ACHN (cell line): ENCODE data around the gene SND1.
A peak's percentile ranks its signal among the peaks of the same experiment; 100 is the strongest.

Source experiments
- DNase-seq: peaks from one replicate; pipeline ENCODE4 v3.0.0-alpha.2; 2015
- in situ Hi-C: cut with HindIII; loops from 2 replicates; pipeline ENCODE4 v1.10.0; 2017; ENCODE audit warnings: low sequenced_read_pairs, low pct_ligation_motif_present, low pct_unique_long_range_greater_than_20kb

SND1 gene

DNA sequence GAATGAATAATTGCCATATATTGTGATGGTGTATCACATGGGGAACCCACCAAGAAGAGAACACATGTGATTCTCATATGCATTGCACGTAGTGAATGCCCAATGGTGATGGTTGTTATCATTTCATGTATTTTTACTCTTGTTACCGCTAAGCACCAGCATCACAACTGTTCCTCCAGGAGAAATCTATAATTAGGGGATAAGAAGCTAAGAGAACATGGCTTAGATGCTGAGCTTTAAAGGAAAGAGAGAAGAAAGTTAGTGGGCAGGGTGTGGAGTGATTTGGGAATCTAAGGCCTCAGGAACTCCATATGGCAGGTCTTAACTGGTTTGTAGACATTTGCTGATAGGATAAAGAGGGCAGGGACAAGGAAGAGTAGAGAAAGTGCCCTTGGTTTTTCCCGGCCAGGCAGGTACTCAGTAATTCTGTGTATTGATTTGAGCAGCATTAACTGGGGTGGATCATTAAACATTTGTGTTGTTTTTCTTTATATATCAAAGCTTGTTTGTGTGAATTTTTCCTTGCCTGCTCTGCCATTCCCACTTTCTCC lies 233.3 kb downstream of the SND1 start:
- in situ Hi-C loops: no loop called here

GRCh38 chr7:127885843-127886242 lies 233.8 kb downstream of the SND1 start:
- DNase-seq: peak; percentile 50
- in situ Hi-C loops: no loop called here

More for the DNA sequence above, 233.3 kb downstream of the SND1 start:
- DNase-seq: no peak

DNA sequence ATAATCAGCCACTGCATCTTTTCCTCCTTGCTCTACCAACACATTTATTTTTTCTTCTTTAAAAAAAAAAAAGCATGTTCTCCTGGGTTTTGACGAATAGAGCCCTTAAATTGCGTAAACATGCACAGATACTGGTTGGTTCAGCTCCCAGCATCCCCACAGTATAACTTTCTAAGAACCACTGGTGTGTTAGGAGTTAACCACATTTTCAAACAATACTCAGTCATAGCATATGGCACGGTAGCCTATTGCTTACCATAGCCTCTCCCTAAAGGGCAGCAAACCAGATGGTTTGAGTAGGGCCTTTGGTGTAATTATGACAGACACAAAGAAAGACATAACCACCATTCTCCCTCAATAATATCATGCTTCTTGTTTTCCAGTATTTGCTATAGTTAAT lies 234.3 kb downstream of the SND1 start:
- in situ Hi-C loops: no loop called here
- DNase-seq: no peak

DNA sequence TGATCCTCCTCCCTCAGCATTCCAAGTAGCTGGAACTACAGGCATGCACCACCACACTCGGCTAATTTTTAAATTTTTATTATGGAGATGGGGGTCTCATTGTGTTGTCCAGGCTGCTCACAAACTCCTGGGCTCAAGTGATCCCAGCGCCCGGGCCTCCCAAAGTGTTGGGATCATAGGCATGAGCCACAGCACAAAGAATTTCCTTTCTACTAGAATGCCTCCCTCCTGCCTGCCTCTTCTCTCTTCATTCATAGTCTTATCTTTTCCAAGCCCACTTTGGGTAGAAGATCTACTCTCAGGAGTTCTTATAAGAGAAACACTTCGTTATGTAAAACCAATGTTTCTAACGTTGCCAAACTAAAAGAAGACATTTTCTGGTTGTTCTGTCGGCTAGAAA lies 235.1 kb downstream of the SND1 start:
- in situ Hi-C loops: no loop called here
- no peak for DNase-seq

DNA sequence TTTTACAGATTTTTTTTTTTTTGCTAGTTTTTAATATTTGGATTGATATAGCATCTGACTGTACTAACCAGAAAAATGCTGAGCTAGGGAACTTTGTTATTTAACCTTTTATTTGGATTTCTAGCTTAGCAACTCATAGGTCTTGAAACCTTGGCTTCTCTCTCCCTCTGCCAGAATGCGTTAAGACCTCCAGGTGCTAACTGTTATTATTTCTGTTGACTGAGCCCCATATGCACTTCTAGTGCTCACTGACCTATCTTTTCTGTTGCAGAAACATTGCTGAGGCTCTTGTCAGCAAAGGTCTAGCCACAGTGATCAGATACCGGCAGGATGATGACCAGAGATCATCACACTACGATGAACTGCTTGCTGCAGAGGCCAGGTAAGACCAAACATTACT lies 235.6 kb downstream of the SND1 start:
- in situ Hi-C loops: no loop called here
- no peak for DNase-seq

DNA sequence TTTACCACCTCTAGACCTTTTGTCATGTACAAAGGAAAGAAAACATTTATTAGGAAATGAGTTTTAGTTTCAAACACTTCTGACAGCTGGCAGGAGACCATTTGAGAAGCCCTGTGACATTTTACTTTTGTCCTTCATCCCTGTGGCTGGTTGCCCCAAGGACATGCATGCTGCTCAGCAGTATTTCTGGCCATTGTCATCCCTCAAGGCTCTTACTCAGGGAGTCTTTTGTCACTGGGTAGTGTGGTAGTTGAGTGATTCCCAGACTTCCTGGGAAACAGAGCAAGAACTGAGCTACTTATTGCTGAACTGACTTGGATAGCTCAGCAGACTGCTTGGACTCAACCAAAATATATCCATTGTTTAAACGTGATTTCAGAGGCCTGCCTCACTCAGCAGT lies 236.4 kb downstream of the SND1 start:
- in situ Hi-C loops: no loop called here
- no peak for DNase-seq

DNA sequence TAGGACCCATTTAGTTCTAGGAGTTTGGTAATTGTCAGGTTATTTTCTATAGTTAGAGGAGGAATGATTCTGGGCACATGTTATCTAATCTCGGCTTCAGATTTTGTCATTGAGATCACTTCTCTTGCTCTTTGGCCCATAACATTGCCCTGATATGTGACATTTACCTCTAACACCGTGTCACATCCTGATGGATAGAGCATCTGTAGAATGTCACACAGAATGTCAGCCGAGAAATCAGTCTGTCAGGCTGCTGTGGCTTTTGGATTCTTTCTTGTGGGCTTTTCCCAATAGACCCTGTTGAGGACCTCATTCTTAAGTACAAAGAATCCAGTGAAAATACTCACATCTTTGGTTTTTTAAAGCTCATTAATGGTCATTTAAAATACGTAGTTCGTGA lies 236.8 kb downstream of the SND1 start:
- no peak for DNase-seq
- in situ Hi-C loops: no loop called here

DNA sequence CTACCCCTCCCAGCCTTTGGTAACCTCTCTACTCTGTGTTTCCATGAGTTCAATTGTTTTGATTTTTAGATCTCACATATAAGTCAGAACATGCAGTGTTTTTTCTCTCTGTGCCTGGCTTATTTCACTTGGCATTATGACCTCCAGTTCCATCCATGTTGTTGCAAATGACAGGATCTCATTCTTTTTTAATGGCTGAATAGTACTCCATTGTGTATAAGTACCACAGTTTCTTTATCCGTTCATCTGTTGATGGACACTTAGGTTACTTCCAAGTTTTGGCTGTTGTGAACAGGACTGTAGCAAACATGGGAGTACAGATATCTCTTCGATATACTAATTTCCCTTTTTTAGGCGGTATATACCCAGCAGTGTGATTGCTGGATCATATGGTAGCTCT lies 237.7 kb downstream of the SND1 start:
- in situ Hi-C loops: no loop called here

GRCh38 chr7:127890726-127891125 lies 238.7 kb downstream of the SND1 start:
- DNase-seq: no peak
- in situ Hi-C loops: no loop called here

More for the DNA sequence above, 237.7 kb downstream of the SND1 start:
- DNase-seq: no peak

DNA sequence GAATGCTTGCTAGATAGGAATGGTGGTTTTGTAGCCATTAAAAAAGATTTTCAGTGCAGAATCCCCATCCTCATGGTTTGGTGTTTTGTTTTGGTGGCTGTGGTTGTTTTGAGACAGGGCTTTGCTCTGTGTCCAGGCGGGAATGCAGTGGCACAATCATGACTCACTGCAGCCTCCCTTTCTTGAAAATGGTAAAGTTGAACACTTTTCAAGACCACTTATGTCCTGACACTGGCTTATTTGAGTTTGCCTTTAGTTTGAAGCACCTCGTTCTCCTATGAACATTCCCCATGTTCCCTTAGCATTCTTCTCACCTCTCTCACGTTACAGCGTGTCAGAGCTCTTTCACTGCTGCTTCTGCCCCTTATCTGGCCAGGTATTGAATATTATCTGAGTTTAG lies 239.2 kb downstream of the SND1 start:
- no peak for DNase-seq
- in situ Hi-C loops: no loop called here

DNA sequence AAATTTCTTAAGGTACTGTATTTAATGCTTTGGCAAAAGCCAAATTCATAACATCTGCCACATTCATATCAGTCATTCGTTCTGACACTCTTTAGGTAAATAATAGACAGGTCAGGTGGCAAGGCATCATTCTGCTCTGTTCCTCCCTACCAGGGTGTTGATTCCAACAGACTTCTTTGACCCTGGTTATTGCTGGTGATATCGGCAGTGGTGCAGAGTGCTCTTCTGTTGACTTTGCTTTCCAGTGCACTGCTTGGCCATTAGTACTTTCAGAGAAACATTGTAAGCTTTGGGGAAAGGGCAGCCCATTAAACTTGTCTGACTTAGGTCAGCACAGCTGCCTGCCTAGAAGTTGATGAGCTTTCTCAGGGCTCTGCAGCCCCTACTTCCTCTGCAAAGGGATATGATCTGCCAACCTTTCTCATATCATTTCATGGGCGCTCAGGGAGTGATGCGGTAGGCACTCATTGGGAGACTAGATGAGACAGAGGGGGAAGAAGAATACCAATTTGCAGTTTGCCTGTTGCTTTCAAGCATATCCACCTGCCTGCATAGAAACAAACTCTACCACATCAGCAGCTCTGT lies 240.0 kb downstream of the SND1 start:
- DNase-seq: no peak
- in situ Hi-C loops: no loop called here

DNA sequence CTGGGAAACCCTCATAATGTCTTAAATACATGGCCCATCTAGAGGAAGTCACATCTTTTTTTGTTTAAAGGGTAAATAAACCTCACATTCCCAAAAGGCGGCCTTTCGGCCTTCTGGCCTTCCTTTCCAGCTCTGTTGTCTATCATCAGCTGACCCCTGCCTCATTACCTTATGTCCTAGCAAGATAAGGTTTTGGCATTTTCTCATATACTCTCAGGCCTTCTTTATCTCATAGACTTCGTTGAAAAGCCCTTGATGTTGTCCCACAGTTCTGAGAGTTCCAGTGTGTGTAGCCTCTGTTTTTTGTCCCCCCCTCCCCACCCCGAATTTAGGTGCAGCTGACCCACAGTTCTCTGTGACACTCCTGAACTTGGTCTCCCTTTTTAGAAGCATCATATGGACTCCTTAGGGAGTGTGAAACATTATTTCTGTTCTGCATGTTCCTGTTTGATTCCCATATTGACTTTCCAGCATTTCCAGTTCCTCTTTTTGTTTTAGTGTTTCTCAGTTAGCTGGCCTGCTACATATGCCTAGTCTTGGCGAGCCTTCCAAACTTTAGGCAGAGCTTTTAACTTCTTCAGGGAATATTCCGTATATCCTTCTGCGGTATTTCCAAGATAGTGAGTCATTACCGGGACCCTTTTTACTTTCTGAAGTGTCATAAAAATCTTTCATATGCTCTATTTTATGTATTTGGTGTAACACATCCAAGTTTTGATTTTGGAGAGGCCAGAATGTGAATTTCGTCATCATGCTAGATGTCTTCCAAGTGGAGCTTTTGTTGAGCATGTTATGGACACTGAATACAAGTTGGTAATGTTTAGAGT lies 240.7 kb downstream of the SND1 start:
- in situ Hi-C loops: no loop called here
- no peak for DNase-seq

GRCh38 chr7:127893547-127893946 lies 241.6 kb downstream of the SND1 start:
- no peak for DNase-seq
- in situ Hi-C loops: no loop called here

GRCh38 chr7:127894588-127894987 lies 242.6 kb downstream of the SND1 start:
- in situ Hi-C loops: no loop called here
- DNase-seq: no peak

- DNase-seq: no peak
- in situ Hi-C loops: no loop called here
These were observed 243.4 kb downstream of the SND1 start for GRCh38 chr7:127895360-127895759.

DNA sequence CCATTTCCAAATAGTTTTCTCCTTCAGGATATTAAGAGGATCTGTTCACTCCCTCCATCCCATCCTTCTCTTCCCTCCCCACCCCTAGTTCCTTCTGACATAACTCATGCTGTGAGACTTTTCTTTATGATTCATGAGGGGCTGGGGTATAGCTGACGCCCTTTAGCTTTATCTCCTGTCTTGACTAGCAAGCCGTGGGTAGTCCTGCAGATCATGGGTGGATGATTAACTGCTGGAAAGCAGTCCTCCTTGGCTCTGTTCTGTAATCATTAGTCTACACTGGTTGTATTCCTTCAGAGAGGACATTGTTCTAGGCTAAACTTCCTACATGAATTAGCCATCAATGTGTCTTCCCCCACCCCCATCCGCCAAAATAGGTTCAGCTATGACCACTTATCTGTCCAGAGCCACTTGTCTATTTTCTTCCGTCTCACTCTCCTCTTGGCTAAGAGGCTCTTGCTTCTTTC lies 243.9 kb downstream of the SND1 start:
- in situ Hi-C loops: no loop called here
- DNase-seq: peak; percentile 72

DNA sequence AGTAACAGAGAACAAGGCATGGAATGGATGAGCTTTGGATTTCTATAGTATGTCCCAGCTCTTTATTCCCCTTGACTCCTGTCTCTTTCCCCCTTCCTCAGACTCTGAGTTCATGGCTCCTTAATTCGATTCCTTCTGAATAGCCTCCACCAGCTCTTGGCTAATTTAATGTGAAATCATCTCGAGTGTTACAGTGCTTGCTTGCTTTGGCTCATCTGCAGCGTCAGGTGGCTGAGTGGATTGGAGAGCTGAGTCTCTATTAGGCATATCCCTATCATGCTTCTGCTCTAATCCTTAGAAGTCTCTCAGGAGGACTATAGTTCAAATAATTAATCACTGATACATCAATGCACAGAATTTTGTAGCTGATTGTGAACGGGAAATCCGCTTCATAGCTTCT lies 244.7 kb downstream of the SND1 start:
- in situ Hi-C loops: no loop called here
- DNase-seq: no peak

GRCh38 chr7:127897704-127898454 lies 245.9 kb downstream of the SND1 start:
- DNase-seq: no peak
- in situ Hi-C loops: no loop called here

GRCh38 chr7:127899411-127899810 lies 247.4 kb downstream of the SND1 start:
- in situ Hi-C loops: no loop called here
- DNase-seq: no peak
